Nephron (organoid): ENCODE measurements around the gene SPTLC3.

ENCODE experiments used
- H3K27ac Mint-ChIP-seq, 3 experiments: 2 replicates each; pipeline ENCODE4 v1.8.0; 2020; ENCODE audit warnings: mixed read lengths in 3 of 3, mild to moderate bottlenecking in 2 of 3, moderate library complexity in 1 of 3
- H3K27me3 Mint-ChIP-seq: 2 replicates; pipeline ENCODE4 v1.8.0; 2021; ENCODE audit warnings: low read depth, mild to moderate bottlenecking, moderate library complexity, mixed read lengths
- H3K36me3 Mint-ChIP-seq: 2 replicates; pipeline ENCODE4 v1.8.0; 2020; ENCODE audit warnings: low read depth, mixed read lengths
- H3K4me1 Mint-ChIP-seq: 2 replicates; pipeline ENCODE4 v1.8.0; 2020; ENCODE audit warnings: mixed read lengths
- H3K4me3 Mint-ChIP-seq, 3 experiments: 2 replicates each; pipeline ENCODE4 v1.8.0; 2020; ENCODE audit warnings: mild to moderate bottlenecking in 3 of 3, mixed read lengths in 3 of 3, moderate library complexity in 2 of 3
- H3K9me3 Mint-ChIP-seq: 2 replicates; pipeline ENCODE4 v1.8.0; 2020; ENCODE audit warnings: mixed read lengths
- TF ChIP-seq, protein P1 (sequence below), 3 experiments: fragments of 200-600 bp; sonication (generic); IDR thresholded peaks; one replicate each; pipeline ENCODE4 v1.5.0; 2021; ENCODE audit warnings: antibody characterized with exemption in 3 of 3; ENCODE audit not compliant: unreplicated experiment in 3 of 3

SPTLC3 gene

GRCh38 chr20:13111249-13111911, 102.6 kb downstream of the SPTLC3 start:
- Mint-ChIP-seq H3K36me3 (peaks cover 3% of the 10 kb centered on the region), H3K9me3 (no peaks in the 10 kb centered on the region), H3K4me3 (no peak overlapping the region), H3K4me1 (no peaks in the 10 kb centered on the region), H3K27ac (no peak overlapping the region), H3K27me3 (peaks cover 7% of the 10 kb centered on the region)
- TF ChIP-seq, protein P1, sequence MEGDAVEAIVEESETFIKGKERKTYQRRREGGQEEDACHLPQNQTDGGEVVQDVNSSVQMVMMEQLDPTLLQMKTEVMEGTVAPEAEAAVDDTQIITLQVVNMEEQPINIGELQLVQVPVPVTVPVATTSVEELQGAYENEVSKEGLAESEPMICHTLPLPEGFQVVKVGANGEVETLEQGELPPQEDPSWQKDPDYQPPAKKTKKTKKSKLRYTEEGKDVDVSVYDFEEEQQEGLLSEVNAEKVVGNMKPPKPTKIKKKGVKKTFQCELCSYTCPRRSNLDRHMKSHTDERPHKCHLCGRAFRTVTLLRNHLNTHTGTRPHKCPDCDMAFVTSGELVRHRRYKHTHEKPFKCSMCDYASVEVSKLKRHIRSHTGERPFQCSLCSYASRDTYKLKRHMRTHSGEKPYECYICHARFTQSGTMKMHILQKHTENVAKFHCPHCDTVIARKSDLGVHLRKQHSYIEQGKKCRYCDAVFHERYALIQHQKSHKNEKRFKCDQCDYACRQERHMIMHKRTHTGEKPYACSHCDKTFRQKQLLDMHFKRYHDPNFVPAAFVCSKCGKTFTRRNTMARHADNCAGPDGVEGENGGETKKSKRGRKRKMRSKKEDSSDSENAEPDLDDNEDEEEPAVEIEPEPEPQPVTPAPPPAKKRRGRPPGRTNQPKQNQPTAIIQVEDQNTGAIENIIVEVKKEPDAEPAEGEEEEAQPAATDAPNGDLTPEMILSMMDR (IDR thresholded peaks at IDR 0.05; ENCODE audit: unreplicated experiment in 3 of 3): no peak

DNA sequence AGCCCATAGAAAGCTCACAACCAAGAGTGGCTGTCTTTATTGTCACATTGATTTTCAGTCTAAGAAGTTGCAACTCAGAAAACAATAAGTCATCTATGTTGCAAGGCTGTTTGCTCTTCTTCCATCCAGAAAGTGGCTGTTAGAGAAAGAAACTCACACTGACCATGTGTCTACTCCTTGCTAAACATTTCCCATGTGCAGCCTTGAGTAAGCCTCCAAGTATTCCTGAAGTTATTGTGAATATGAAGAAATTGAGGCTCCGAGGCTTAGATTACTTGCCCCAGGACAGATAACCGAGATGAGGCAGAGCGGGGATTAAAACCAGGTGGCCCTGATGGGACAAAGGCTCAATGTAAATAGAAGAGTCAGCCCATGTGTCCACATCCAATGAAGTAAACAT, 105.0 kb downstream of the SPTLC3 start:
- H3K4me3 Mint-ChIP-seq: no peak overlapping the region
- H3K36me3 Mint-ChIP-seq: peaks cover 3% of the 10 kb centered on the region
- H3K27me3 Mint-ChIP-seq: peaks cover 7% of the 10 kb centered on the region
- TF ChIP-seq, protein P1 (IDR thresholded peaks at IDR 0.05; ENCODE audit: unreplicated experiment in 3 of 3): no peak
- H3K4me1 Mint-ChIP-seq: no peaks in the 10 kb centered on the region
- H3K27ac Mint-ChIP-seq: no peak overlapping the region
- no peaks in the 10 kb centered on the region for H3K9me3 Mint-ChIP-seq

DNA sequence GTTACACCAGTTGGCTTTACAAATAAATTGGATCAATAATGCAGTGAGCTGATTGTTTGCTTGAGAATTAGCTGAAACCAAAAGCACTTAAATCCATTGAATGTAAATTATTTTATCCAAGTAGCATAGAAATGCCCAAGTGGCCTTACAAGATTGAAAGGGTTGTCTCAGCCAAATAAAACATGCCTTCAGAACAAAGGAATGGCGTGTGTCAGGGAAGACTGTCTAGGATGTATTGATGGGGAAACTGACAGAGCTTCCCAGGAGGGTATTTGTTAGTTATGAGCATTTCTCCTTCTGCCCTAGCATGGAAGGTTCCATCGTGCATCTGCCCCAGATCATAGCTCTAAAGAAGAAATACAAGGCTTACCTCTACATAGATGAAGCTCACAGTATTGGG, 108.4 kb downstream of the SPTLC3 start:
- H3K4me3 Mint-ChIP-seq: no peak overlapping the region
- TF ChIP-seq, protein P1 (IDR thresholded peaks at IDR 0.05; ENCODE audit: unreplicated experiment in 3 of 3): no peak
- peaks cover 5% of the 10 kb centered on the region for H3K36me3 Mint-ChIP-seq
- no peak overlapping the region for H3K27ac Mint-ChIP-seq
- peaks cover 7% of the 10 kb centered on the region for H3K27me3 Mint-ChIP-seq
- H3K4me1 Mint-ChIP-seq: peaks cover 9% of the 10 kb centered on the region
- H3K9me3 Mint-ChIP-seq: no peaks in the 10 kb centered on the region

DNA sequence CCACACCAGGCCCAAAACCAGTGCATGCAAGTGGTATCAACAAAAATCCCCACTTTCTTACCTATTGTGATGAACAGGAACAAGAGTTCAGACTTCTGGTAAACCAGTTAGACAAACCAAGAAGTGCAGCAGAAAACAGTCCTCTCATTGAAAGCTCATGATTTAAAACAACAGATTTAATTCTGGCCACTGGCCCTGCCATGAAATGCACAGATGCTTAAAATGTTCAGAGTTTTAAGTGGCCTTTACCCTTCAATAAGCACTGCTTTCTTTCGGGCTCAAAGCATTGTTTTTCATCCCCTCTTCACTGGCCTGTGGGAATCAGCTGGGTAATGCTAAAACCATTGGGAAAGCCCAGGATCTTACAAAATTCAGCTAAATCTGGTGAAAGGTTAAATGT, 109.9 kb downstream of the SPTLC3 start:
- H3K27me3 Mint-ChIP-seq: peaks cover 7% of the 10 kb centered on the region
- no peaks in the 10 kb centered on the region for H3K9me3 Mint-ChIP-seq
- no peak overlapping the region for H3K4me3 Mint-ChIP-seq
- TF ChIP-seq, protein P1 (IDR thresholded peaks at IDR 0.05; ENCODE audit: unreplicated experiment in 3 of 3): no peak
- H3K27ac Mint-ChIP-seq: no peak overlapping the region
- H3K36me3 Mint-ChIP-seq: peaks cover 7% of the 10 kb centered on the region
- H3K4me1 Mint-ChIP-seq: peaks cover 9% of the 10 kb centered on the region

DNA sequence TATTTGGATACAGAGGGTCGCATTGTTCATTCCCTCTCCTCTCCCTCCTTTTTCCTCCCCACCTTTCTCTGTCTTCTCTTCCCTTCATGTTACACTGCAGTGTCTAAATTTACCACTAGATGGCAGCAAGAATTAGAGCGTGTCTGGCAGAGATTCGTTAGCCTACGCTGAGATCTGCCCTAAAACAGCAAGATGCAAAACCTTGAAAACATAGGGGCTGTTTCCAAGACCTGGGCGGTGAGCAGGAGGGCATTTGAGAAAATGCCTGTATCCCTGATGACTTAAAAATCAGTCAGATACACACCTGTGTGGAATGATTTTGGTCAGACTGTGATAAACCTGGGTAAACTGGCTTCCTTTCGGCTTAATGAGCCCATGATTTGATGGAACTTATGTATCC, 110.8 kb downstream of the SPTLC3 start:
- H3K27ac Mint-ChIP-seq: peak overlapping the region in 2 of 3 experiments; percentile 4 to 15
- peaks cover 9% of the 10 kb centered on the region for H3K4me1 Mint-ChIP-seq
- H3K27me3 Mint-ChIP-seq: peaks cover 7% of the 10 kb centered on the region
- no peaks in the 10 kb centered on the region for H3K9me3 Mint-ChIP-seq
- H3K36me3 Mint-ChIP-seq: peaks cover 8% of the 10 kb centered on the region
- H3K4me3 Mint-ChIP-seq: no peak overlapping the region
- TF ChIP-seq, protein P1 (IDR thresholded peaks at IDR 0.05; ENCODE audit: unreplicated experiment in 3 of 3): peak; percentile 86 to 87 (median 87)

DNA sequence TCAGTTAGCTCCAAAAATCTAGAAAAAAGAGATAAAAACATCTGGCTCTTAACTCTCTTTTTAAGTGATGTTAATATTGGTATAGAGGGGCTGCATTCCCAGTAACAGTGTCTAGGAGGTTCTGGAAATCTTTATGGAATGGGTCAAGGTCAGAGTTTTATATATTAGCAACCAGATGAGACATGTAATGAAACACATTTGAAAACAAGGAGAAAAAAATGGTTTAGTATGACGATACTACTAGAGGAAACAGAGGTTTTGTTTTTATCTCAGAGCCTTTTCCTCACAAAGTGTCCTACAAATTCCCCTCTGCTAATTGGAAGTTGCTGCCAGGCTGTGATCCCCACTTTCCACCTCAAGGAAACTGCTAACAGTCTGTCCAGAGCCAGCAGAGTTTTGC, 111.7 kb downstream of the SPTLC3 start:
- Mint-ChIP-seq H3K4me1 (peaks cover 9% of the 10 kb centered on the region), H3K9me3 (no peaks in the 10 kb centered on the region), H3K4me3 (no peak overlapping the region), H3K36me3 (peaks cover 8% of the 10 kb centered on the region), H3K27ac (no peak overlapping the region), H3K27me3 (peaks cover 5% of the 10 kb centered on the region)
- TF ChIP-seq, protein P1 (IDR thresholded peaks at IDR 0.05; ENCODE audit: unreplicated experiment in 3 of 3): no peak
